Astrocyte of the spinal cord (primary cell): ENCODE data around the gene HENMT1.
"Not testable (repeated sequence)": the region's sequence is repeated elsewhere in the genome, so short reads cannot be mapped to it uniquely, and the experiment has no call there.

Experiments used
- DNase-seq: peaks from one replicate; pipeline ENCODE4 v3.0.0; 2011; ENCODE audit warnings: low read depth, low spot score
- H3K4me3 ChIP-seq: 2 replicates; pipeline ENCODE4 v1.5.1; 2011; ENCODE audit warnings: low read depth, mild to moderate bottlenecking, low read length, moderate library complexity
- in situ Hi-C: cut with HindIII; loops from 2 replicates; pipeline ENCODE4 v1.10.0; 2017; ENCODE audit warnings: low sequenced_read_pairs
- TF ChIP-seq, protein P1 (sequence below): IDR thresholded peaks from 2 replicates; pipeline ENCODE4 v1.5.1; 2012; ENCODE audit warnings: low read depth, mild to moderate bottlenecking, low read length, inconsistent platforms

Gene HENMT1

GRCh38 chr1:108670131-108670773 is 9.4 kb upstream of the HENMT1 start:
- H3K4me3 ChIP-seq: no peak overlapping the region
- in situ Hi-C loops: no loop called here
- no peak for DNase-seq
- TF ChIP-seq, protein P1, sequence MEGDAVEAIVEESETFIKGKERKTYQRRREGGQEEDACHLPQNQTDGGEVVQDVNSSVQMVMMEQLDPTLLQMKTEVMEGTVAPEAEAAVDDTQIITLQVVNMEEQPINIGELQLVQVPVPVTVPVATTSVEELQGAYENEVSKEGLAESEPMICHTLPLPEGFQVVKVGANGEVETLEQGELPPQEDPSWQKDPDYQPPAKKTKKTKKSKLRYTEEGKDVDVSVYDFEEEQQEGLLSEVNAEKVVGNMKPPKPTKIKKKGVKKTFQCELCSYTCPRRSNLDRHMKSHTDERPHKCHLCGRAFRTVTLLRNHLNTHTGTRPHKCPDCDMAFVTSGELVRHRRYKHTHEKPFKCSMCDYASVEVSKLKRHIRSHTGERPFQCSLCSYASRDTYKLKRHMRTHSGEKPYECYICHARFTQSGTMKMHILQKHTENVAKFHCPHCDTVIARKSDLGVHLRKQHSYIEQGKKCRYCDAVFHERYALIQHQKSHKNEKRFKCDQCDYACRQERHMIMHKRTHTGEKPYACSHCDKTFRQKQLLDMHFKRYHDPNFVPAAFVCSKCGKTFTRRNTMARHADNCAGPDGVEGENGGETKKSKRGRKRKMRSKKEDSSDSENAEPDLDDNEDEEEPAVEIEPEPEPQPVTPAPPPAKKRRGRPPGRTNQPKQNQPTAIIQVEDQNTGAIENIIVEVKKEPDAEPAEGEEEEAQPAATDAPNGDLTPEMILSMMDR: no peak

DNA sequence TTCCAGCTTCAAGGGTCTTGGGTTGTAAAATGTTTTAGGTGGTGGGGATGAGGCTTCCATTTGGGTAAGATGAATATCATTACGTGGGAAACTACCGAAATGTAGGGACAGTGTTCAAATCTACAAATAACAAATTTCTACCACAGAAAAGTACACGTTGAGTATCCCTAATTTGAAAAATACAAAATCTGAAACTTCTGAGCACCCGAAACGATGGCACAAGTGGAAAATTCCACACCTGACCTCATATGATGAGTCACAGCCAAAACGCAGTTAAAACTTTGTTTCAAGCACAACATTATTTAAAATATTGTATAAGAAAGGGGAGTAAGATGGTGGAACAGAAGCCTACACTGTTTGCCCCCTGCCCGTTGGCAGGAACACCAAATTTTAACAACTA is 8.8 kb upstream of the HENMT1 start:
- no peak overlapping the region for H3K4me3 ChIP-seq
- TF ChIP-seq, protein P1: no peak
- no peak for DNase-seq
- in situ Hi-C loops: no loop called here

- TF ChIP-seq, protein P1: no peak
- DNase-seq: no peak
- H3K4me3 ChIP-seq: no peak overlapping the region
- in situ Hi-C loops: no loop called here
These were observed 7.9 kb upstream of the HENMT1 start for GRCh38 chr1:108668777-108669176.

GRCh38 chr1:108667422-108667821 is 6.5 kb upstream of the HENMT1 start:
- DNase-seq, H3K4me3 ChIP-seq, in situ Hi-C loops: not testable (repeated sequence)

- in situ Hi-C loops: no loop called here
- no peak for DNase-seq
- TF ChIP-seq, protein P1: no peak
- H3K4me3 ChIP-seq: no peak overlapping the region
These were observed 4.9 kb upstream of the HENMT1 start for GRCh38 chr1:108665771-108666170.

- in situ Hi-C loops: no loop called here
- no peak overlapping the region for H3K4me3 ChIP-seq
- TF ChIP-seq, protein P1: no peak
These were observed 4.2 kb upstream of the HENMT1 start for GRCh38 chr1:108665067-108665466.

DNA sequence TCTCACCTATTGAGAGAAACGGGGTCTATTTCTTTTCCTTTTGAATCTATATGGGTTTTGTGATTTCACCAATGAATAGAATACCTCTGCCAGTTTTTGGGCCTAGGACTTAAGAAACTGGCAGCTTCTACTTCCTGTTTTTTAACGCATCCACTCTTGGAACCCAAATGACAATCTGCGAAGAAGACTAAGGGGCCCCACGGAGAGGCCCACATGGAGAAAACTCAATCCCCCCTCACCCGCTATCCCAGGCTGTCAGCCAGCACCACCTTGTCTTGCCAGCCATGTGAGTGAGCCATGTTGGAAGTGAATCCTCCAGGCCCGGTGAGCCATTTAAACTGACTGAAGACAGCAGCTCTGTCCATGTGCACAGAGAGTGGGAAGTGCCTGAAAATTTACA is 3.6 kb upstream of the HENMT1 start:
- in situ Hi-C loops: no loop called here
- no peak for DNase-seq
- H3K4me3 ChIP-seq: no peak overlapping the region
- TF ChIP-seq, protein P1: no peak

More at GRCh38 chr1:108665067-108665466, 4.2 kb upstream of the HENMT1 start:
- no peak for DNase-seq
